Mesothelial cell of epicardium (in vitro differentiated cells): ENCODE data around the gene TTLL12. TPM values are rescaled to one million over a fixed set of nuclear protein-coding genes. Genes with fewer than 3 reads are reported as not detected.

Source experiments
- DNase-seq, 2 experiments: peaks; one replicate each; pipeline ENCODE4 v3.0.0; 2021; ENCODE audit warnings: low spot score in 2 of 2; ENCODE audit not compliant: unreplicated experiment in 2 of 2
- H3K27ac Mint-ChIP-seq: 2 replicates; pipeline ENCODE4 v1.8.0; 2021; ENCODE audit warnings: mixed read lengths
- H3K27me3 Mint-ChIP-seq: 2 replicates; pipeline ENCODE4 v1.8.0; 2021; ENCODE audit warnings: low read depth, mixed read lengths
- H3K36me3 Mint-ChIP-seq: 2 replicates; pipeline ENCODE4 v1.8.0; 2021; ENCODE audit warnings: mixed read lengths
- H3K4me1 Mint-ChIP-seq: 2 replicates; pipeline ENCODE4 v1.8.0; 2021; ENCODE audit warnings: mixed read lengths
- H3K4me3 Mint-ChIP-seq: 2 replicates; pipeline ENCODE4 v1.8.0; 2021; ENCODE audit warnings: mild to moderate bottlenecking, moderate library complexity, mixed read lengths
- H3K9me3 Mint-ChIP-seq: 2 replicates; pipeline ENCODE4 v1.8.0; 2021; ENCODE audit warnings: mixed read lengths
- total RNA-seq: library from RNA; stranded (reverse); gene quantifications from 3 replicates; pipeline ENCODE4 v1.2.1, GENCODE V29; 2021
- TF ChIP-seq, protein P1 (sequence below): fragments of 200-600 bp; sonication (generic); IDR thresholded peaks from one replicate; pipeline ENCODE4 v1.5.0; 2021; ENCODE audit warnings: antibody characterized with exemption; ENCODE audit not compliant: unreplicated experiment

Gene TTLL12
- total RNA-seq, 1 donor from 2014 or later, result 43.5 TPM

DNA sequence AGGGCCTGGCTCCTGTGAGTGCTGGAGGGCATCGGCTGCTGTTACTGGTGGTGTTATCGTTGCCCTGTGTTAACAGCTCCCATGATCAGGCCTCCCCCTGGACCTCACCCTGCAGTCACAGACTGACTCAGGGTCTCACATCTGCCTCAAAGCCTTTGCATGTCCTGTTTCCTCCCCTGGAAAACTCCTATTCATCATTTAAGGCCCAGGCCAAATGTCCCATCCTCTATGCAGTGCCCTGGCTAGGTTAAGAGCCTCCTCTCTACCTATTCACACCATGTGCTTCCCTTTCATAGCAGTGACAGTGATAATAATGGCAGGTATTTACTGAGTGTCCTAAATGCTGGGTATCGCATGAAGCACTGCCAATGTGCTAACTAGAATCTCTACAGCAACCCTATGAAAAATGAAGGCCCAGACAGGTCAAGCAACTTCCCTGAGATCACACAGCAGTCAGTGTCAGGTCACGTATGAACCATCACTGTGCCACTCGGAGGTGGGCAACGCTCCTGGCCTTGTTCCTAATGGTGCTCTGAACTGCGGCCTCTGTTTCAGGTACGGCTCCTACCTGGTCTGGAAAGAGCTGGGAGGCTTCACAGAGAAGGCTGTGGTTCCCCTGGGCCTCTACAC is 26.3 kb downstream of the TTLL12 start:
- Mint-ChIP-seq H3K4me3 (no peak overlapping the region), H3K27ac (no peak overlapping the region), H3K36me3 (no peaks in the 10 kb centered on the region), H3K4me1 (peaks cover 4% of the 10 kb centered on the region), H3K27me3 (no peaks in the 10 kb centered on the region), H3K9me3 (no peaks in the 10 kb centered on the region)
- no peak for DNase-seq
- TF ChIP-seq, protein P1, sequence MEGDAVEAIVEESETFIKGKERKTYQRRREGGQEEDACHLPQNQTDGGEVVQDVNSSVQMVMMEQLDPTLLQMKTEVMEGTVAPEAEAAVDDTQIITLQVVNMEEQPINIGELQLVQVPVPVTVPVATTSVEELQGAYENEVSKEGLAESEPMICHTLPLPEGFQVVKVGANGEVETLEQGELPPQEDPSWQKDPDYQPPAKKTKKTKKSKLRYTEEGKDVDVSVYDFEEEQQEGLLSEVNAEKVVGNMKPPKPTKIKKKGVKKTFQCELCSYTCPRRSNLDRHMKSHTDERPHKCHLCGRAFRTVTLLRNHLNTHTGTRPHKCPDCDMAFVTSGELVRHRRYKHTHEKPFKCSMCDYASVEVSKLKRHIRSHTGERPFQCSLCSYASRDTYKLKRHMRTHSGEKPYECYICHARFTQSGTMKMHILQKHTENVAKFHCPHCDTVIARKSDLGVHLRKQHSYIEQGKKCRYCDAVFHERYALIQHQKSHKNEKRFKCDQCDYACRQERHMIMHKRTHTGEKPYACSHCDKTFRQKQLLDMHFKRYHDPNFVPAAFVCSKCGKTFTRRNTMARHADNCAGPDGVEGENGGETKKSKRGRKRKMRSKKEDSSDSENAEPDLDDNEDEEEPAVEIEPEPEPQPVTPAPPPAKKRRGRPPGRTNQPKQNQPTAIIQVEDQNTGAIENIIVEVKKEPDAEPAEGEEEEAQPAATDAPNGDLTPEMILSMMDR, result no peak

DNA sequence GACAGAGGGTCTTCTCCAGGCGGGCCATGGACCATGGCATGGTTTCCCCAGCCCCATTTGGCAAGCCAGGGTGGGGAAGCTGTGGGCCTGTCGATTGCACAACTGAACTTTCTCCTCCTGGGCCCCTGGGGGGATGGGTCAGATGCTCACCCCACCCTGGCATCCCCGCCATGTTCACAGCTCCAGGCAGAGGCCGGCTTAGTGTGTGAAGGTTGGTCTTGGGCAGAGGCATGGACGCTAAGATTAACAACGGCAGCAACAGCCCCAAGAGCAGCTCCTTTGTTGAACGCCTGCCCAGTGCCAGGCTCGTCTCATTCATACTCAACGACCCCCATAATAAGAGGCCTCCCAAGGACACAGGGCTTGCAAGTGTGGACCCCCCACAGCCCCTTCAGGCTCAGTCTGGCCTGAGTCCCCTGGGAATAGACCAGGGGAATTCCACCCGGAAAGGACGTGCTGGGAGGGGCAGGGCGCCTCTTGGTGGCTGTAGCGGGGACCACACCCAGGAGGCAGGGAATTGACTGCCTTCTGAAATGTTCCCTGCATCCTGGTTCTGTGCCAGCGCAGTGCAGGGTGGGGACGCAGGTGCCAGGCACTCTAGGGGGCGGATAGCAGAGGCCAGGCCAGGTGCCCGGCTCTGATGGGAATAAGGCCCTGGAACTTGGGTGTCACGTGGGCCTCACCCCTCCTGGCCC is 27.3 kb downstream of the TTLL12 start:
- no peaks in the 10 kb centered on the region for H3K36me3 Mint-ChIP-seq
- DNase-seq, result no peak
- no peak overlapping the region for H3K27ac Mint-ChIP-seq
- H3K27me3 Mint-ChIP-seq, result no peaks in the 10 kb centered on the region
- TF ChIP-seq, protein P1, result no peak
- peaks cover 4% of the 10 kb centered on the region for H3K4me1 Mint-ChIP-seq
- H3K4me3 Mint-ChIP-seq, result no peak overlapping the region
- H3K9me3 Mint-ChIP-seq, result no peaks in the 10 kb centered on the region

DNA sequence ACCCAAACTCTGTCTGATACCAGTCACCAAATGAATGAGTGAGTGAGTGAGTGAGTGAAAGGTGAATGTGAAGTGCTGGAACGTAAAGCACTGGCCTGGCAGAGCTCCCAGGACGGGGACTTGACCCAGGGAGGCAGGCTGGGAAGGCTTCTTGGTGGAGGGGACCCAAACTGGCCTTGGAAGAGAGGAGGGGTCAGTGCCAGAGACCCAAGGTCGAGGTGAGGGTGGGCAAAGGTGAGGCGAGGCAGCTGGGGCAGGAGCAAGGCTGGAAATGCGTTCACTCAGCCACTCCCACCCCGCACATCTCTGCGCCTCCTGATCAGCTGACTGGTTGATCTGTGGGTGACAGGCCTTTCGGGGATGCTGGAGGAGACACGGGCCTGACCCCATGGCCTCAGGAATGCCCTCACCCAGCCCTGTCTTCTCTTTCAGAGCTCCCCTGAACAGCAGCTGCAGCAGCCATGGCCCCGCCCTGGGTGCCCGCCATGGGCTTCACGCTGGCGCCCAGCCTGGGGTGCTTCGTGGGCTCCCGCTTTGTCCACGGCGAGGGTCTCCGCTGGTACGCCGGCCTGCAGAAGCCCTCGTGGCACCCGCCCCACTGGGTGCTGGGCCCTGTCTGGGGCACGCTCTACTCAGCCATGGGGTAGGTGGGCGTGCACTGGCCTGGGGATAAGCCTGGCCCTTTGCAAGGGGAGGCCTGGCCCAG is 28.0 kb downstream of the TTLL12 start:
- no peaks in the 10 kb centered on the region for H3K4me1 Mint-ChIP-seq
- H3K4me3 Mint-ChIP-seq, result no peak overlapping the region
- H3K36me3 Mint-ChIP-seq, result no peaks in the 10 kb centered on the region
- no peaks in the 10 kb centered on the region for H3K9me3 Mint-ChIP-seq
- no peaks in the 10 kb centered on the region for H3K27me3 Mint-ChIP-seq
- TF ChIP-seq, protein P1, result no peak
- H3K27ac Mint-ChIP-seq, result no peak overlapping the region
- no peak for DNase-seq

DNA sequence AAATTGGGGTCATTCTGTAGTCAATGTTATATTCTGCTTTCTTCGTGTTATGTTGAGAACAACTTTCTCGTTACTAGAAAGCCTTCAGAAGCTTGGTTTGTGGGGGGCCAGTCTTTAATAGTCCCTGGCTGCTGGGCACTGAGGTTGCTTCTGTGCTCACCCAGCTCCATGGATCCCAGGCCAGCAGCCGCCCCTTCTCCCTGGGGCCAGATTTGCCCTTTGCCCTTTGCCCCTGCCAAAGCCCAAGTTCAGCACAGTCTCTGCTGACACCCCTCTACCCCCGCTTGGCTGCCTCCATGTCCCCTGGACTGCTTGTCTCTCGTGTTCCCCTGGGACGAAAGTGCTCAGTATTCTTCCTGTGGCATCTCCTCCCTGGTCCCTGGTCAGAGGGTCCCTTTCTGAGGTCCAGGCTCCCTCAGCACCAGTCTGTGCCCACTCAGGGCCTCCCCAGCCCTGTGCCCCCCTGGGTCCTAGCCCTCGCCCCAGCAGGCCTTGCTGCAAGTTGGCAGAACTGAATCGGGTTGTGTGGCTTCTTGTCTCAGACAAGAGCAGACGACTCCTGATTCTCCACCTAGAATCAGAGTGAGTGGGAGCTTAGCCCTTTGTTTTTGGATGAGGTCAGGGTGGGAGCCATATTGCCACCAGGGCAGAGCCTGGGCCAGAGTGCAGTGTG is 28.9 kb downstream of the TTLL12 start:
- no peak overlapping the region for H3K27ac Mint-ChIP-seq
- peaks cover 1% of the 10 kb centered on the region for H3K4me1 Mint-ChIP-seq
- no peaks in the 10 kb centered on the region for H3K9me3 Mint-ChIP-seq
- DNase-seq, result no peak
- TF ChIP-seq, protein P1, result no peak
- H3K27me3 Mint-ChIP-seq, result no peaks in the 10 kb centered on the region
- no peak overlapping the region for H3K4me3 Mint-ChIP-seq
- no peaks in the 10 kb centered on the region for H3K36me3 Mint-ChIP-seq

DNA sequence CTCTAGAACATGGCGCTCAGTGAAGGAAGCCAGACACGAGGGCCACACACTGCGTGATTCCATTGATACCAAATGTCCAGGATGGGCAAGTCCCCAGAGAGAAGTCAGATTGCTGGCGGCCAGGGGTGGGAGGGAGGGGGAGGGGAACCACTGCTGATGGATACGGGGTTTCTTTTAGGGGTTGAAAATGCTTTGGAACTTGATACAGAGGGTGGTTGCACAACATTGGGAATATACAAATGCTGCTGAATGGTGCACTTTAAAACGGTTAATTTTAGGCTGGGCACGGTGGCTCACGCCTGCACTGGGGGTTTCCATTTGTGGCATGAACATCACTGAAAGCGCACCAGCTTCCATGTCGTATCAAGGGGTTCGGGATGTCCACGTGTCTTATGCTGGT is 30.5 kb downstream of the TTLL12 start:
- H3K4me1 Mint-ChIP-seq, result peaks cover 7% of the 10 kb centered on the region
- no peak overlapping the region for H3K27ac Mint-ChIP-seq
- H3K36me3 Mint-ChIP-seq, result no peaks in the 10 kb centered on the region
- H3K9me3 Mint-ChIP-seq, result no peaks in the 10 kb centered on the region
- H3K4me3 Mint-ChIP-seq, result no peak overlapping the region
- no peak for DNase-seq
- TF ChIP-seq, protein P1, result no peak
- H3K27me3 Mint-ChIP-seq, result no peaks in the 10 kb centered on the region
